GM19395 (cell line): Measurements from ENCODE around the gene GRID1.
"Not testable (repeated sequence)": the region's sequence is repeated elsewhere in the genome, so short reads cannot be mapped to it uniquely, and the experiment has no call there.

Source experiments
- ATAC-seq: cut with Tn5 transposase; IDR thresholded peaks from one replicate; pipeline ENCODE4 v1.9.1; 2021; ENCODE audit warnings: mild to moderate bottlenecking, moderate library complexity; ENCODE audit not compliant: unreplicated experiment

The GRID1 gene

DNA sequence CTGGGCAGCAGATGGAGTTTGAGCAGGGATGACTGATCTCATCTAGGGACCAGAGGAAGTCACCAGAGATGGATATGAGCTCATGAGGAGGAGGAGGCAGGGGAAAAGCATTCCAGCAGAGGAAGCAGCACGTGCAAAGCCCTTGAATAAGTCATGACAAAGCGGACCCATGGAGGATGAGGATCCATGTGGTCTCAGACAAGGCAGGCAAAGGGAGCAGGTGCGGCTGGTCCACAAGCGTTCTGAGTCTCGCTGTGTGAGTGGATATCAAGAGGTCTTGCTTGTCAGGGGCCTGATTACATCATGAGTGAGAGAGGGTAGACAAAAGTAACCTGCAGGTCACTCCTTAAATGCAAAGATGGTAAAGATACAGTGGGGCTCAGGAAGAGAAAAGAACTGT, 307.6 kb downstream of the GRID1 start:
- no peak for ATAC-seq

DNA sequence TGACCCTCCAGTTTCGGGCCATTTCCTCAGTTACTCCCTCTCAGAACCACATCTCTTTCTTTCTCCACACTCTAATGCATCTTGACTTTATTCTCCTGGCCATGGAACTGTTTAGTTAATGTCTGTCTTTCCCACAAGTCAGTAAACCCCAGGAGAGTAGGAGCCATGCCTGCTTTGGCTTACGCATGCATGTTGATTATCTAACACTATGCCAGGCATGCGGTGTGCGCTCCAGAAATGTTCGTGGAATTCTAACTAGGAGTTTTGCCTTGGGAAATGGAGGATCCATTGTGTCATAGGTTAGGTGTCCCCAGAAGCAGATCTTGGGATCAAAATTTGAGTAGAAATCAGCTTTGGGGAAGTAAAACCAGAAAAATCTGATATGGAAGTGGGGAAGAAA, 308.9 kb downstream of the GRID1 start:
- ATAC-seq, result no peak

DNA sequence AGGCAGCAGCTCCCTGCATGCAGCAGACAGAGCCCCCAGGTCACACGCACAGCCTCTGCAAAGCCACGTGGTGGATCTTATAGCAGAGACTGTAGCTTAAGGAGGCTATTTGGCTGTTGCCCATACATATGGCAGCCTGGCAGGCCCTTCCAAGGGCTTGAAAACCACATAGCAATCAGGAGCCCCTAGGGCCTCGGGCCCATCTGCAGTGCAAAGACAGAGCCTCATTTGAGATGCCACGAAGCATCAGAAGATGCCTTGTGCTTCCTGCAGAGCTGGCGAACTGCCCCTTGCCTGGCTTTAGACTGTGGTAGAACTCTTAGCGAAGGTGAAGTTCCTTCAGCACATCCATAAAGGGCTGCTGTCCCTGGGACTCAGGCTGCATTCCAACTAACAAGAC, 309.9 kb downstream of the GRID1 start:
- no peak for ATAC-seq

DNA sequence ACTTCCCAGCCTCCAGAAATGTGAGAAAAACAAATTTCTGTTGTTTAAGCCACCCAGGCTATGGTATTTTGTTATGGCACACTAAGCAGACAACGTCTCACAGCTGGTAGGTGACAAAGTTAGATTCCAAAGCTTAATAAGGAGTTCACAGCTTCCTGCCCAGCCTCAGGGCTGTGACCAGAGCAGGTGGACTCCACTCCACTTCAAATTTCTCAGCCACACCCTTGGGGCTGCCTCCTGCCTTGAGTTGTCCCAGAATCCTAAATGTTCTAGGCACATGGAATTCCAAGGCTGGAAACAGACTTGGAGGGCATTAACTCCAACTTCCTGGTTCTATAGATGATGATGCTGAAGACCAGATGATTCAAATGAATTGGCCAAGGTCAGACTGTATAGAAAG, 310.7 kb downstream of the GRID1 start:
- ATAC-seq, result no peak

DNA sequence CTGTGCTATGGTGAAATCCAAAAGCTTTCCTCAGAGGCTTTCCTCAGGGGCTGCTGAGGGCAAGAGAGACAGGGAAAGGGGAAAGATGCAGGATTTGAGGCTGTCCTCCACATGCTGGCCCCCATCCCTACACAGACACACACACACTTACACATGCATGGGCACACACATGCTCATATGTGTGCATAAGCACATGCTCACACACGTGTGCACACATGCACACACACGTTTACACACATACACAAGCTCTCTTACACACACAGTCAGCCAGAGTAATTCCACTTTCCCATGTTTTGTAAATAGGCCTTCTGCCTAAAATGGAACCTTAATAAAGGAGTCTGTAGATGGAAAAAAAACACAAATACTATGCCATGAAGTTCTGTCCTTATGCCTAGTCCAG, 312.9 kb downstream of the GRID1 start:
- ATAC-seq, result no peak

DNA sequence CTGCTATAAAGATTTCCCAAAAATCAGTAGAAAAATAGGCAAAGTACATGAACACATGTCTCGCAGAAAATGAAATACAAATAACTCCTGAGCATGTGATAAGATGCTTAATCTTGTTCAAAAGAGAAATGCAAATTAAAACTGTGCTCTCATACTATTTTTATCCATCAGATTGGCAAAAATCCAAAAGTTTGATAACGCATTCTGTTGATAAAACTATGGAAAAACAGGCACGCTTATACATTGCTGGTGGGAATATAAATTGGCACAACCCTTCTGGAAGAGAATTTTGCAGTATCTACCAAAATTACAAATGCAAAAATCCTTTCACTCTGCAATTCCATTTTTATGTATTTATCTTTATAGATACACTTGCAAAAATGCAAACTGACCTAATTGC, 315.0 kb downstream of the GRID1 start:
- no peak for ATAC-seq

DNA sequence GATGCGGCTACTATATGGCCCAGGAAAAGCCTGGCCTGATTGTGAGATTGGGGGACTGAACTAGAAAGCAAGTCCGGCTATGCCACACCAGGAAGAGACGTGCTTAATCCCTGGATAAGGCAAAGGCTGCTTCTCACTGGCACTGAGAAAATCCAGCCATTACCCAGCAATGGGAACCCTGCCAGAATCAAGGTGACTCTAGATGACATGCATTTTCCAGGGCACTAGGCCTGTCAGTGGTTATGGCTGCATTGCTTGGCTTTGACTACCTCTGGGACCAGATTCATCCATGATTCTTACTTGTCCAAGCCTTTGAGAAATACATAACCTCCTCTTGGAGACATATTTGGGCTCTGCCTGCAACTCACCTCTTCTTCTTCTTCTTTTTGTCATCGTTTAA, 317.2 kb downstream of the GRID1 start:
- no peak for ATAC-seq

DNA sequence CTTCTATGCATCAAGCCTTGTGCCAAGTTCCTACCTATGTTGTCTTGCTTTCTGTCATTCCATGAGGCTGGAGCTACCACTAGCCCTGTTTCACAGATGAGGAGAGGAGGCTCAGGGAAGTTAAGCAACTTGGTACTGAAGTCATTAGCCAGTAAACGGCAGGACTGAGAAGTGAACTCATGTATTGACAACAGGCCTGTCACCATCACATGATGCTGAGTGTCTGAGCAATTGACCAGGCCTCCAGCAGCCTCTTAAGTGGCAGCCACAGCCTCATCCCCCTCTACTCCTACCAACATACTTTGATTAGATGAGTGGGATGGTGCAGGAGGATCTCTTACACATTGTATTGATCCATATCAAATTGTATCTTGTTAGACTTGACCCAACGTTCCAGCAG, 317.6 kb downstream of the GRID1 start:
- ATAC-seq, result no peak

DNA sequence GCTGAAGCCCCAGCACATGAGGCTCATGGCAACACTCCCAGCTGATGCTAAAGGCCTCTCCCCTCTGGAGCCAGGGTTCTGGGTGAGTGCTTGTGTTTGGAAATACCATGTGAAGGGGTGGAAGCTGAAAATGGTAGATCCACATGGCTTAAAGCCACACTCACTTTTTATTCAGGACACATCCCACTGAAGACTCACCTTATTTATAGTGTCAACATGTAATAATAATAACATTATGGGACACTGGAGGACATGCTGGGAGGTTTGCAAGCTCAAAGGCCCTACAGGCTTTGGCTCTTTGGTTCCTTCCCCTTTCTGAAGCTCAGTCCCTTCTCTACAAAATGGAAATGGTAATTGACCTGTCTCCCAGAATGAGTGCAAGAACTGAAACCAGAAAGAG, 318.0 kb downstream of the GRID1 start:
- ATAC-seq, result no peak

DNA sequence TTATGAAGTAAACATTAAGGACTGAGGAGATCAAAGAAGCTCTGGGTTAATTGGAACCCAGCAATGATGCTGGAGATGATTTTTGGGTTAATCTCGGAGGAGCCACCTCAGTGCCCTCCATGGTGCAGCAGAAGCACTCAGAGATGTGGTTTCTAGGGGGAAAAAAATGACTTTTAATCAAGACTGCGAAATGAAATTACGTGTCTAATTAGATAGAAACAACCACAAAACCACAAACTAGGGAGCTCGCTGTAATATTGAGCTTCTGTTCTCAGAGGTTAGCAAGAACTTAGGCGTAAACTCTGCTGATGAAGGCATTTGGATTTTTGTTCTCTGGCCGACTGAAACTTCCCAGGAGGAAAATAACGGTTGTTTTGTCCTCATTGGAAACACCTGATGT, 319.0 kb downstream of the GRID1 start:
- no peak for ATAC-seq

DNA sequence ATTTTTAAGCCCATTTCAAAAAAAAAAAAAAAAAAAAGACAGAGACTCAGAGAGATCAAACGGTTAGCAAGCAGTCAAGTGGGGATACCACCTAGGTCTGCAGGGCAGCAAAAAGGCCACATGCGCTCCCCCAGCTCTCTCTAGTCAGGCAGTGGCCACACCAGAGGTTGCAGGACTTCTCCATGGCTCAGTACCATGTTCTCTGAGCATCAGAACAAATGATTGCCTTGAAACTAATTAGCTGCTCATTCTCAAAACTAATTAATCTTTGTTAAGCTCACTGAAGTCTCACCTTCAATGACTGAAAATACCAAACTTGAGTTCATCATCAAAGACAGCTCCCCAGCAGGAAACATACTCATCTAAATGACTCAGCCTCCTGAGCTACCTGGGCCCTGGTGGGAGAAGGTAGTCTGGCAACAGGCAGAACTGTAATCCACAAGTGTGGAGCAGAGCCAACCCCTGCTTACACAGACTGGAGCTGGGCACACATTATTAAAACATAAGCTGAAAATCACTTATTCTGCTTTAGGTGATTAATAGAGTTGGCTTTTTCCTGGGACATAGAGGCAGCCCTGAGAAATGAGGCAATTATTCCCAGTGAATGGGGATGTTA, 319.6 kb downstream of the GRID1 start:
- no peak for ATAC-seq

DNA sequence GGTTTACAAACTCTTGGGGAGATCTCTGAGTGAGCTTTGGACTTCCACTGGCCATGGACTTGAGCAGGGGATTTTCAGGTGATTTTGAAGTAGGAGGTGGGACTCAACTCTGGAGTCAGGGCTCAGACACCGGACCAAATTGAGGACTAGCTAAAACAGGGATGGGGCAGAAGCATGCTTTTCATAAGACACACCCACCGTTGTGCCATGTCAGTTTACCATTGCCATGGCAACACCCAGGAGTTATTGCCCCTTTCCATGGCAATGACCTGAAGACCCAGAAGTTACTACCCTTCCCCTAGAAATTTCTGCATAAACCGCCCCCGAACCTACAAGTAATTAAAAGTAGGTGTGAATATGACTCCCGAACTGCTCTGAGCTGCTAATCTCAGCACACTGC, 320.7 kb downstream of the GRID1 start:
- ATAC-seq, result no peak

DNA sequence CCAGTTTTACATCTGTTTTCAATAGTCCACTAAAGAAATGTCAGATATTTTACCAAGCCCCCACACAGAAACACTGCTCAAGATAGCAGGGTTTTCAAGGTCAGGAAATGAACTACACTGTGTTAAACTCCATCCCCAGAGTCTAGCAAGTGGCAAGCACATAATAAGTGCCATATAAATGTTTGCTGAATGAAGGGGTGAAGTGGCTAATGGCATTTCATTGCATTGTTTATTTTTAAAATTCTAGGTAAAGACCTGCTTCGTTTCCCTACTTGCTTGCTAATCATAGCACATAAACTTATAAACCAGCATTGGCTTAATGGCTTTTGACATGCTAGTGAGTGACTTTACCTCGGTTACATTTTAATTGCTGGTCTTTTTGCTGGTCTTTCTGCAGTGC, 322.6 kb downstream of the GRID1 start:
- ATAC-seq, result no peak

DNA sequence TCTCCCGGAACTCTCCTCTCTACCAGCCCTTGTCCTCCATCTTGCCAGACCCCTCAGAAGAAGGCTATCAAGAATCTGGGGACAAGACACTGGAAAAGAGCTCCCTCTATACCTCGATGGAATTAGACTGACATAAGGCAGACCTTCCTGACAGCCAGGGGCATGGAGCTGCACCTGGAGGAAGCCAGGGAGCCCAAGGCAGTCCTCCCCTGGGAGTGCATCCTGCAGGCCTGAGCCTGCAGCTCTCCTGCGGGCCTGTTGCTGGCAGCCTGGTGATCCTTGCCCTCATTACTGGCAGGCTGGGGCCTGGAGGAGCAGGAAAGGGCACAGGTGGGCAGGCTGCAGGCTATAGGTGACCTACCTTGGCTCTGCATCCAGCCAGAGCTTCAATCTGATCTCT, 323.4 kb downstream of the GRID1 start:
- no peak for ATAC-seq

DNA sequence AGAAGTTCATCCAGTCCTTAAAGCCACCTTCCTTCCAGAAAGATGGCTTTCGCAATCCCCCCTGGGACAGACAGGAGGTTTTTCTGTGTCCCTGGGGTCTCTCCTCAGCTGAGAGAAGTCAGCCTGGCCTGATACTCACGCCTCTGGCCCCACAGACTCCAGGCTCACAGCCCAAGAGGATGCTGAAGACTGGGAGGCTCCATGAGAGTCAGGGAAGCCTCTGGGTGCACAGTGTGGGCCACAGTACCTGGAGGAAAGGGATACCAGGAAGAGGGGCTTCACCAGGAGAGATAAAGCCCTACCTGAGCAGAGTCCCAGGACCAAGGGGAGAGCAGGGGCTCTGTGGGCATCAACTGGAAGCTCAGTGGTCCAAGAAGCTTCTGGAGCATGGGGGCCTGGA, 324.4 kb downstream of the GRID1 start:
- no peak for ATAC-seq

DNA sequence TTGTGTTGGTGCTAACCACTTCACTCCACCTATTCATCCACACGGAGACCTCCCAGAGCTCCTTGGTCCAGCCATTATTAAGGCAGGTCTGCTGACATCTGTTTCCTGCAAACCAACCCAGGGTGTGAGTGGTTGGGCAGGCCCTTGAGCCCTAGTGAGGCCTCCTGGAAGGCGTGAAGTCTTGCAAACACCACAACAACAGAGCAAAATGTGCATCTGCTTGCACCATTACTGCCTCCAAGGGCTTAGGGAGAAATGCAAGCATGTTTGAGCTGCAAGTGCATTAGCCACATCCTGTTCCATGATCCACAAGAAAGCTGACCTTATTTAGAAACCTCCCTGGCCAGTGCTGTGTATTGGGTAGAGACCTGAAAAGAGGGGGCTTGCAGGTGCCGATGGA, 325.5 kb downstream of the GRID1 start:
- ATAC-seq, result no peak

DNA sequence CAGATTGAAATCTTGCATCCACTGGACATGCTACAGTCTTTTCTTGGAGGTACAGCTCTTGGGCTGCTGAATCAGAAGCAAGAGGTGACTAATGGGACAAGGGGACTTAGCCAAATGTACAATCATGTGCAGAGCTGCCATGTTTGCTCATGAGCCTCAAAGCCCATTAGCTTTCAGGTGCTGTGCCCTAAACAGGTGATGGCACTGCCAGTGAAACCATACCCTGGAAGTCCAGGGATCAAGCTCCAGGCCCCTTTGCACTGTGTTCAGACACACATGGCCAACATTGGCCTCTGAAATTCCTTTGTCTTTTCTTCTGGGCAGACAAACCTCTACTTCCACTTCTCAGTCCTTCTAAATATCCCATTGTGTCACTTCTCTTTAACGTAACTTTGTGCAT, 328.2 kb downstream of the GRID1 start:
- ATAC-seq, result no peak

DNA sequence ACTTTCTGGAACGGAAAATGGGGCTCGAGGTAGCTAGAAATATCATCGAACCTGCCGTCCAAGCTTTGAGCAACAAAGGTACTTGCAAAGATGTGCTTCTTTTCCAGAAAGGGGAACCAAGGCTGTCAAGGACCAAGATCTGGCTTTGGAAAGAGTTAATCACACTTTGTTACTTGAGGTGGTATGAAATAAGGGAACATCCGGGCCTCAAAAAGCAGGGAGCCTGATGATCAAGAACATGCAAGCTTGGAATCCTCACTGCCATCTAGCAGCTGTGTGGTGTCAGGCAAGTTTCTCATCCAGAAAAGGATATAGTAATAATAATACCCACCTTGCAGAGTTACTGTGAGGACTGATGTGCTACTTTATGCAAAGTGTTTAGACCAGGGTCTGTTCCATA, 329.5 kb downstream of the GRID1 start:
- ATAC-seq, result no peak

DNA sequence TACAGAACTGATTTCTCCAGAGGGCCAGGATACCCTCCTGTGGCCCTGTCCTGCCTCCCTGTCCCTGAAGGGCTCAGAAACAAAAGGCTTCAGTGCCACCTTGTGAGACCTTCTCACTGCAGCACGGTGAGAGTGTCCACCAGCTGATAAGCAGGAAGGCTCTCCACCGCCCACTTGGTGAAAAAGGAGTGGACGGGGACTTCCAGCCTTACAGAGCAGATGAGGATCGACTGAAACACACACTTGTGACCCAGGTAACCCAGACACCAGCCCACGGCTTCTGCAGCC, 330.1 kb downstream of the GRID1 start:
- ATAC-seq, result no peak

DNA sequence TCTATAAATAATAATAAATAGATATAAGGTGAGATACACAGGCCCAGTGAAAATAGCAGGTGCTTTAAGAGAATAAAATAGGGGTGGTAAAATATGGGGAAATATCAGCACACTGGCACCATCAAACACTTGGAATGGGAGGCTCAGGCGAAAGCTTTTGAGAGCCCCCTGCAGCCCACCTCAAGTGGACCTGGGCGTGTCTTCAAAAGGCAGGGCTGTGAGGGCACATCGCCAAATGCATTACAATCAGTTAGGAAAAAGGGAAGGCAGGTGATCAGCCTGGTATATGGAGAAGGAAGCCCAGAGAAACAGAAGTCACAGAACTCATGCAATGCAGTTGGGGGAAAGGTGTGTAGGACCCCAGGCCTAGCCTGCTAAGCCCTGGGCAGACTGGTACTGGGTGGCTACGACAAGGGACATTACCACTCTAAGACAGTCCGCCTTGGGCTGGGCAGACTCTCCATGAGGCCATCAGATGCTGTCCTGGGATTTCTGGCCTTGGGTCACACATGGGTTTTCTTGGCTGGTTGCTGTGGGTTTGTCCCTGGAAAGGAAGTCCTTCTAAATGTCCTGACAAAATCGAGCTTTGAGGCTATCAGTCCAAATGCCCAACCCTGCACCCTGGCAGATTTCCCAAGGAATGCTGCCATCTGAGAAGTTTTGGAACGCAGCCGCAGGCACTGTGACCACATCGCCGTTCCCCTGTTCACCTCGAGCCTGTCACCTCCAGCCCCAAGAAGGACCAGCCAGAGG, 330.6 kb downstream of the GRID1 start:
- no peak for ATAC-seq

DNA sequence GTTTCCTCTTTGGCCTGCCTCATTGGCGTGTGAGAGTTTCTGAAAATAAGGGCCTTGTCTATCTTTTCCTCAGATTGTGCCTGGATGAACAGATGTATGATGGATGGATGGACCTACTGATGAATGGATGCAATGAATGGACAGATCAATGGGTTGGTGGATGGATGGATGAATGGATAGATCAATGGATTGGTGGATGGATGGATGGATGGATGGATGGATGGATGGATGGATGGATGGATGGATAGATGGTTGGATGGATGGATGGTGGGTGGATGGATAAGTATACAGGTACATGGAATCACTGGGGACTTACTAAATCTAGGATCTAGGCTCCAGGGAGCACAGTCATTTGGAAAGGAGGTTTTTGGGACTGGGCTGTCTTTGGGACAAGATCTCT, 331.9 kb downstream of the GRID1 start:
- no peak for ATAC-seq

DNA sequence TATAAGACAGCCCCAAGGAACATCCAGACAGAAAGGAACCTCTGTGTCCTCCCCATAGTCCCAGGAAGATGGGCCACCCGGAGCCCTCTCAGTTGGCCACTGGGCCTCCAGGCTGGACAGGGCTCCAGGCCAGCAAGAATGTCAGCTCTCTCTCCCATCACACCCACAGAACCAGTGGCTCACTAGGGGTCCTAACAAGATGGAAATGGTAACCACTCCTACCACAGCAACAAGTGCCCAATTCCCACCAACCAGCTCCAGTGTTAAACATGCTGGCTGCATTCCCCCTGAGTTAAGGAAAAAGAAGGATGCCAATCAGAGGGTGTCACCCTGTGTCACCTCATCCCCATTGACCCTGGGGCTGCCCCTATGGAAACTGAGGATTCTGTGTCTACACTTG, 333.0 kb downstream of the GRID1 start:
- ATAC-seq, result no peak

DNA sequence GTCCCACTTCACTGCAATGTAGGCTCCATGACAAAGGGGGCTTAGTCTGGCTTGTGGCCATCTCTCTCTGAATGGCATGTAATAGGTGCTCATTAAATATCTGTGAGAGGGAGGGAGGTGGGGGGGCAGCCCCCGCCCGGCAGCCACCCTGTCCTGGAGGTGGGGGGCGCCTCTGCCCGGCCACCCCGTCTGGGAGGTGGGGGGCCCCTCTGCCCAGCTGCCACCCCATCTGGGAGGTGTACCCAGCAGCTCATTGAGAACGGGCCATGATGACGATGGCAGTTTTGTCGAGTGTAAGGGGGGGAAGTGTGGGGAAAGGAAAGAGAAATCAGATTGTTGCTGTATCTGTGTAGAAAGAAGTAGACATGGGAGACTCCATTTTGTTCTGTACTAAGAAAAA, 334.5 kb downstream of the GRID1 start:
- ATAC-seq, result not testable (repeated sequence)
